ENCODE results near the gene ANKRD33.

Gene ANKRD33

DNA sequence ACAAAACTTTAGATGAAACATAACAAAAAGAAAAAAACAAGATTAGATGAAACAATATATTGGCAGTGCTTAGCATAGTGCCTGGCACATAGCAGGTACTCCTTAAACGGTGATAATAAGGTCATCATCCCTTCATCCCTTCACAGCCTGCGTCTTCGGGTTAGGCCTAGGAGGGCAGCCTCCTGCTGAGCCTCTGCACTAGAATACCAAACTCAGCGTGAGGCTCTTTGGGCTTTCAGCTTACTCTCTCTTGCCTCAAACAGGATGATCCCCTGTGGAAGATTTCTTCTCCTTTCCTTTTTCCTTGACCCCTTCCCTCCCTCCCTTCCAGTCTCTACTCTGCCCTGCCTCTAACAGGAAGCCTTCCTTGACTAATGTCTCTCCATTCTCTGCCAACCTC is 25.0 kb upstream of the ANKRD33 start:
- no peak for DNase-seq

DNA sequence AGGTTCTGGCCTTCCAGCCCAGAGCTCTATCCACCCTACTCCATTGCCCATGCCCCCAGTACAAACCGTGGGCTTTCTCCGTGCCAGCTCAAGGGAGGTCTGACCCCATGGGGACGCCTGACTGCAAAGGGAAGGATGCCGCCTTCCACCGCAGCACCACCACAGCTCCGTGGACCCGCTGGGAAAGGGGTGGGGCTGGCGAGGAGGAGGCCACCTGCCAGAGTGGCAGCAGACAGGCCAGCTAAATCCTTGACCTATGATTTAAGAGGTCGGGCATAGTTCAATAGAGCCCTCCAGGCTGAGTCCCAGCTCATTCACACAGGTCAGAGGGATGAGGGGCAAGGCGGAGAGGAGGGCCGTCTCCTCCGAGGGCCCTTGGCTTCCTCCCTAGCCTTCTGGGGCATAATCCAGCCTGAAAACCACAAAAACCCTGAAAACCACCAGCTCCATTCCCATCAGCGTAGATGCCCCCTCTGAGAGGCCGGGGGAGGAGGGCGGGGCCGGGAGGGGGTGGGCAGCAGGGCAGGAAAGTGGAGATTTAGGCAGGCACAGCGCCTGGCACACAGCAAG is 24.5 kb upstream of the ANKRD33 start:
- DNase-seq = peak; percentile 32

DNA sequence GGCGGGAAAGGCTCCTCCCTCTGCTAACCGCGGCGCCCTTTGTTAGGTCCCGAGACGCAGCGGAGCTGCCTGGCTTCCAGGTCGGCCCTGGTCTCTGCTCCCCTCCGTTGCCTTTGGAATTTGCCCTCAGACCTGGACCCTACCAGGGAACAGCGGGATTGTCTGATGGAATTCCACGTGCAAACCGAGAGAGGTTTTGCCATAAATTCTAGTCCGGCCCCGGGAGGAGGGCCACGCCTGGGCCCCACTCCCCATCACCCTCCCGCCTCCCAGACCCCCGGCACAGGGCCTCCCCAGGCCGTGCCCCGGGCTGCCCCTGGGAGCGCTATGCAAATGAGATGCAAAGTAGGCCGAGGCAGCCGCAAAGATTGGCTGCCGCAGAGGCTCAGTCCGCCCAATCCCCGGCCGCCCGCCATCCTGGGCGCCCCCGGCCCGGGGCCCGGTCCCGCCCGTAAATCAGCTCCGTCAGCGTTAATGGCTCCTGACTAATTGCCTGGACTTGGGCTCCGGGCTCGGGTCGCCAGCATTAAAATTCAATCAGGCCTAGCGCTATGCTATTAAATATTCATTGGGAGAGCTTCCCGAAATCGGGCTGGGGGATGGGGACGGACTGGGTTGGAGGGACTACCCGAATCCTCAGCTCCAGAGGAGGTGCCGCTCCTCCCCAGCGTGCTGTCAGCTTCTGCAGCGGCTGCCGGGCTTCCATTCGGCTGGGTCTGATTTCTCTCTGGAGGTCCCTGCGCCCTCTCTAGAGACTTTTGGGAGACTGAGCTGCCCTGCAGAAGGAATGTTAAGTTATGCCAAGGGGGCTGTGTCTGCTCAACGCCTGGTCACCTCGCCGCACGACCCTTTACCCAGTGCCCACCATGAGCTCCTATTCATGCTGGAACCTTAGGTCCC is 23.7 kb upstream of the ANKRD33 start:
- peak; percentile 22 for DNase-seq

DNA sequence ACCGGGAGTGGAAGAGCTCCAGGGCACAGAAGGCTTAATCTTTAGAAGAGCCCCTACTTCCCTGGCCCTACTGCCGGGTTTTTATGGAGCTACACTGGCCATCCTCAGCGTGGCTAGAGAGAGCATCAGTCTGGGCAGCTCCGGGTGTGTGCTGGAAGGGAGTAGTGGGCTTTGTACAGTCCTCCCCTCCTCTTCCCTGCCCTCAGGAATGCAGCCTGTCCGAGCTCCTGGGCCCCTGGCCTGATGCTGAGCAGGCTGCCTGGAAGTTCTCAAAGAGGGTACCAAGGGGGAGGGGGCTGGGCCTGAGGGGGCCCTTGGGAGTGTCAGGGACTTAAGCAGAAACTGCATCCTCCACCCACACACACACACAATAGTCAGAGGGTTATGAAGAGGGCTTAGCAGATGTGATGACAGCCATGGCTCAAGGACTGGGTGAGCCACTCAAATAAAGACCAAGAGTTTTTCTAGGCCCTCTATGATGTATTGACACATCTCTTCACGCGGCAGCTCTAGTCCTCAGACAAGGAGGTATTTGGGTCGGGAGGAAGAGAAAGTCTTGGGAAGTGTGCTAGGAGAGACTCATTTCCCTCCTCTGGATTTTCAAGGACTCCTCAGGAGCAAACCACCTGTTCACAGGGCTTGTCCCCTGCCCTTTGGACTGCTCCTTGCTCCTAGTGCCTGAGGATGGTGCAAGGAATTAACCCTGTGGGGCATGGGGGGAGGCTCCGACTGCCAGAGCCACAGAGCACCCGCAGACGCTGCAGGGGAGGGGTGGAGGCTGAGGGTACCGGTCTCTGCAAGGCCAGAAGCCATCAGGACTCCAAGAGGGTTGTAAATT is 22.9 kb upstream of the ANKRD33 start:
- DNase-seq = no peak

DNA sequence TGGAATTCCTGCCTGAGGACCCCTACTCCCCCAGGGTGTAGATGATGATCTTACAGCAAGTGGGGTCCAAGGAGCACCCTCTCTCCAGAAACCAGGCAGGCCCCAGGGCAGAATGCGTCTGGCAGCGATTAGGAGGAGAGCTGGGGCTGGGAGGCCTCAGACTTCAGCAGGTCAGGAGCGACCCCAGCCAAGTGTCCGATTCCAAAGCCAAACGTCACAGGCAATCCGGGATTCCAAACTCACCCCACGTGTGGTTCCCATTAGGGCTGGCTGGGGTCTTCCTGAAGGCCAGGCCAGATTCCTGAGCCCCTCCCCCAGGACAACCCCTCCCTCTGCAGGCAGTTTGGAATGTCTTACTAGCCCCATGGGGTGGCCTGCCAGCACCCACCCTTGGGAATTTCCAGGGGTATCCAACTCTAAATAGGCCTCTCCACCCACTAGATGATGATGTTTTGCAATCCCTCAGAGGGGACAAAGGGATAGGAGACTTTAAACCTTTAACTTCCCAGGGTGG is 22.1 kb upstream of the ANKRD33 start:
- DNase-seq = no peak

DNA sequence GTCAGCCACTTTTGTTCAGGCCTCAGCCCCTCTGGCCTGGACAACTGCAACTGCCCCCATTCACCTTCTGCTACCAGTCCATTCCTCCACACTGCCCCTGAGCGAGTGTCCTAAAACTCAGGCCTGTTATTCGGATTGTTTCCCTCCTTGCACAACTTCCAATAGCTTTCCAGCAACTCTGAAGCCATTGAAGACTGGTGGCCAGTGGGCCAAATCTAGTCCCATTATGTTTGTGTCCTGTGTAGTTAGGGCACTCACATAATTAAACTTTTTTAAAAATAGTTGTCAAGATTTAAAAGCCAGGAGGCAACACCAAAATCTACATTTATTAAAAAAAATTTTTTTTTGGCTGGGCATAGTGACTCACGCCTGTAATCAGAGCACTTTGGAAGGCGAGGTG is 21.6 kb upstream of the ANKRD33 start:
- no peak for DNase-seq

DNA sequence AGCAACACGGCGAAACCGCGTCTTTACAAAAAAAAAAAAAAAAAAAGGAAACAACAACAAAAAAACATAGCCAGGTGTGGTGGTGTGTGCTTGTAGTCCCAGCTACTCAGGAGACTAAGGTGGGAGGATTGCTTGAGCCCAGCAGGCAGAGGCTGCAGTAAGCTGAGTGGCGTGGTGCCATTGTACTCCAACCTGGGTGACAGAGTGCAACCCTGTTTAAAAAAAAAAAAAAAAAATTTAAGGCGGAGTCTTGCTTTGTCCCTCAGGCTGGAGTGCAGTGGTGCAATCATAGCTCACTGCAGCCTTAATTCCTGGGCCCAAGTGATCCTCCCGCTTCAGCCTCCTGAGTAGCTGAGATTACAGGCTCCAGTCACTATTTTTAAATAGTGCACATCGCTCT is 21.1 kb upstream of the ANKRD33 start:
- peak; percentile 14 for DNase-seq

DNA sequence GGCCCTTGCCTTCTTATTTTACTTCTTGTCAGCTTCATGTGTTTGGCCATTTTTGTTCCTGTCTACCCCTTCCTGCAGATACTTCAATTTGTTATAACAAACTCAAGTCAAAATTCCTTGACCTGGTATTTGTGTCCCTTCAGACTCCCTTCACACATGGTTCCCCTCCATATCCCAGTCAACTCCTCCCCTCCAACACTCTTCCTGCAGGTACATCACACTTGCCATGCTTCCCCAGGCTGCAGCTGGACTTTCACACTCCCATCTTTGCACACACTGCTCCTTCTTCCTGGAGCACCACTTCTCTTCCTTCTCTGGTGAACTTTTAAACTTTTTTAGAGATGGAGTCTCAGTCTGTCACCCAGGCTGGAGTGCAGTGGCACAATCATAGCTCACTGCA is 20.5 kb upstream of the ANKRD33 start:
- DNase-seq = no peak

DNA sequence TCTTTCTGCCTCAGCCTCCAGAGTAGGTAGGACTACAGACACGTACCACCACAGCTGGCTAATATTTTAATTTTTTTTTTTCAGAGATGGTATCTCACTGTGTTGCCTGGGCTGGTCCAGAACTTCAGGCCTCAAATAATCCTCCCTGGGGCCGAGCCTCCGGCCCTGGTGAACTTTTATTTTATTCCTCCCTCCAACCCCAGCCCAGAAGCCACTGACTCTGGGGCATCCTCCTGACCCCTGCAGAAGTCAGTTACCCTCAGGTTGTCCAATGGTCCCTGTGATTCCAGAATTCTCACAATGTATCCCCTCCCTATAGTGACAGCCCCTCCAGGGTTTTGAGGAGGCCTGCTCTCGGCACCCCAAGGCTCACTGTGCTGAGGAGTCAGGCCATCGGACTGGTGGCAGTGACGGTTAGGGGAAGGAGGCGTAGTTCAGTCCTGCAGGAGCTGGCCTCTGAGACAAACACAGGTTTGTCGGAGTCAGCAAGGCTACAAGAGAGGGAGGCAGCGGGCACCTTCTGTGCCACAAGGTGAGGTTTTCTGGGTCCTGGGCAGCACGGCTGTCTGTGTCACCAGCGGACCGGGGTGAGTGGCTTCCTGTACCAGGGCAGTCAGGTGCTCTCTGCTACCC is 20.0 kb upstream of the ANKRD33 start:
- DNase-seq = no peak

DNA sequence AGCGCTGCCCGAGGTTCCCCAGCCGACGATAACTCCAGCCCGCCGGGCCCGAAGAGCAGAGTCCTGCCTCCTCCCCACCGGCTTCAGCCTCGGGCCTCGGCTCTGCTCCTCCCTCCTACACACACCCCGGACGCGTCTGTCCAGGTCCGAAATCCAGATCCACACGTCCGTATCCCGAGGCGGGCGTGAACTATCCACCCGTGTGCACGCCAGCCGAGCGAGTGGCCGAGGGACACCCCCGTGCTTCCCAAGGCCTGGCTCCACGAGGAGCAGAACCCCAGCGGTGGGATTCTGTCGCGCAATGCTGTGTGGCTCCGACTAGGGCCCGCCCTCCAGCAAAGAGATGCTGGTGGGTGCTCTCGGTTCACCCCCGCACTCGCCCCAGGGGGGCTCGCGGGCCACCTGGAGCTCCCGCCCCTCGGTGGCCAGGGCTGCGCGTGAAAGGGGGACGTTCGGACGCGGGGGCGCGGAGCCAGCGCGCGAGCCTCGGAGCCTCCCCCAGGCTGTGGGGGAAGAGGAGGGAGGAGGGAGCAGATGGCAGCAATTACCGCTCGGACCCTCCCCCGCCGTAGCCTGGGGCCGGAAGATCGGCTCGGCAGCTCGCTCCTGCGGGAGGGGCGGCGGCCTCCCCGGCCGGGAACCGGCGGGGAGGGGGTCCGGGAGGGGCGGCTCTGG is 18.9 kb upstream of the ANKRD33 start:
- no peak for DNase-seq

DNA sequence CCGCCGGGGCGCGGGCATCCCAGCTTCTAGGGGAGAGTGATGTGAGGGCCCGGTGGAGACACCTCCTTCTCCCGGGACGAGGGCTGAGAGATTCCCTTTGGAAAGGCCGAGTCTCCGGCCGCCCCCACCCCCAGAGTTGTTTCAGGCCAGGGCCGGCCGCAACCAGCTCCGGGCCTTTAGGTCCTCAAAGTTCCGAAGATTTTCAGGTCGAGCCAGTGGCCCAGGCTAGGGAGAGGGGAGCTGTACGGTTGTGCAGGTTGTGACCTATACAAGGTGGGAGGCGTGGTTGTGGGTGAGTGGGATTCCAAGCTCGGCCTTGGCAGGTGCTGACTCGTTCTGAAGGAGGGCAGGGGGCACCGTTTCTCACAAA is 18.4 kb upstream of the ANKRD33 start:
- DNase-seq = no peak

DNA sequence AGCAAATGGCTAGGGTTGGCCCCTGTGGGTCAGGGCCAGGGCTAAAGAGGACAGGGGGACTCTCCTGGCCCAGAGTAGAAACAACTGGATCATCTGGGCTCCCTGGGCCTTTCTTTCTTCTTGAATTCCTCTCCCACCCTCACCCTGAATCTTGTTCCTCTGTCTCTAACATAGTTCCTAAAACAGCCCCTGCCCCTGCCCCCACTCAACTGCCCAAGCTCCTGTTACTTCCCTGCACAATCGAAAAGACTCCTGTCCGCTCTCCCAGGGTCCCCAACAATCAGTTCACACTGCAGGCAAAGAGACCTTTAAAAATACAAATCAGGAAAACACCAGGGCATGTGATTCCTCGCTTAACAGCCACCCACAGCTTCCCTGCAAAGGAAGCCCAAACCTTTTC is 18.0 kb upstream of the ANKRD33 start:
- no peak for DNase-seq

DNA sequence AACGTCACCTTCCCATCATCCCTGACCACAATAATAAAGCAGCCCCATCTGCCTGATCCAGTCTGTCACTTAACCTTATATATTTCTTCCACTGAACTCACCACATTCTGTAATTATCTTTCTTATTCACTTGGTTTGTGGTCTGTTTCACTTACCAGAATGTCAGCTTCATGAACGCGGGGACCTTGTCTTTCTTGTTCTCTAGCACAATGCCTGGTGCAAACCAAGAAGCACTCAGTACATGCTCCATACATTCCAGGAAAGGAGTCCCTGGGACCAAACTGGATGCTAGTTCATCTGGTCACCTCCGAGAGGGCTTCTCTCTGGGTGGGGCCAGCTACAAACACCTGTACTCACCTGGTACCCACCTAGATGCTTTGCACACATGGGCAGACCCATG is 17.4 kb upstream of the ANKRD33 start:
- DNase-seq = peak; percentile 73

DNA sequence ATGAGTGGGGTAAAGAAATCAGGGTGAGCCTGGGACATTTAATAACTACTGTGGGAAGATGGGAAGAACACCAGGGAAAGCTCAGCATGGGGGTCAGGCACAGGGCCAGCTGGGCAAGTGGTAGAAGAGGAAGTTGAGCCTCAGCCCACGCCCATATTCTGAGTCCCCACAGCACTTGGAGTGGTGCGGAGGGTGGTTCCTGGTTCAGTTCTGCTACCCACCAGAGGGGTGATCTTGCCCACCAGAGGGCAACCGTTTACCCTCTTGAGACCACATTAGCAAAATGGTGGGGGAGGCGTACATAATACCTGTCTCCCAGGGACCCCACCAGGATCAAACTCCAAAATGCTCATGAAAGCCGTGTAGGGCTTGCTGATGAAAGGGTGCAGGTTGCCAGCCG is 16.8 kb upstream of the ANKRD33 start:
- DNase-seq = peak; percentile 84

DNA sequence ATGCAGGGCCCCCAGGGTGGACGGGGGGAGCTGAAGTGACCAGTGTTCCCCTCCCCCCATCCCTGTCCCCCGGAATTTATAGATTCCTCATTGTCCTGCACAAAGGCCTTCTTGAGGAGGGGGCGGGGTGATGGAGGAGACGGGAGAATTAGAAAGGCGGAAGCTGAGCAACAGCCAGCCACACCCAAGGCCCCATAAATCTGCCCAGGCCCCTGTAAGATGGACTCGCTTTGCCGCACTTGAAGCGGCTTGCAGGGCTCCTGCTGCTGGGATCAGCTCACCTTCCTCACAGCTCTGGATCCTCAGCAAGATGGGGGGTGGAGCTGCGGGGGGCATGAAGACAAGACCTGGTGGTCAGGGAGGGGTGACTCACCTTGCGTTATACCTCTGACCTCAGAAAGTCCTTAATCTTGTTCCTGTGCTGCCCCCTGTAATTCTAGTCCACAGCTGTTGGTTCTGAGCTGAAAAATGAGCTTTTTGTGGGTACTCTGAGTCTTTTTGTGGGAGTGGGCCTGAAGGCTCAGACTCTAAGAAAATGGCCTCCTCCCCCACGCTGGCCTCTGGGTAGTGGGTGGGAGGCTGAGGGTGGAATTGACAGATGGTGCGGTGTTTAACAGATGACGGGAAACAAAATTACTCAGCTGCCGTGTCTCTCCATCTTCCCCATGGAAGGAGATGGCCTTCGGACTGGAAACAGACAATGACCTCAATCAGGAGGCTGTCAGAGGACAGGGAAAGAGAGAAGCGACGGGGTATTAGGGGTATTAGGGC is 15.8 kb upstream of the ANKRD33 start:
- no peak for DNase-seq

DNA sequence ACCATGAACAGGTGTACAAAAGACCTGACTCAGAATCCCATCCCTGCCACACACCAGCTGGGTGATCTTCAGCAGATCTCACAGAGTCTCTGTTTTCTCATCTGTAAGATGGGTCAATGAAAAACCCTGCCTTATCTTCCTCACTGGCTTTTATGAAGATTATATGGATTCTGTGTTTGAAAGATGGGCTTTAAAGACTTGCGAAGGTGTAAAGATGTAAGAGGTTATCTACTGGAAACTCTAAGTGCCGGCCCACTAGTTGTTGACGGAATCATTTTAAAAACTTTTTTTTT is 15.3 kb upstream of the ANKRD33 start:
- DNase-seq = no peak

DNA sequence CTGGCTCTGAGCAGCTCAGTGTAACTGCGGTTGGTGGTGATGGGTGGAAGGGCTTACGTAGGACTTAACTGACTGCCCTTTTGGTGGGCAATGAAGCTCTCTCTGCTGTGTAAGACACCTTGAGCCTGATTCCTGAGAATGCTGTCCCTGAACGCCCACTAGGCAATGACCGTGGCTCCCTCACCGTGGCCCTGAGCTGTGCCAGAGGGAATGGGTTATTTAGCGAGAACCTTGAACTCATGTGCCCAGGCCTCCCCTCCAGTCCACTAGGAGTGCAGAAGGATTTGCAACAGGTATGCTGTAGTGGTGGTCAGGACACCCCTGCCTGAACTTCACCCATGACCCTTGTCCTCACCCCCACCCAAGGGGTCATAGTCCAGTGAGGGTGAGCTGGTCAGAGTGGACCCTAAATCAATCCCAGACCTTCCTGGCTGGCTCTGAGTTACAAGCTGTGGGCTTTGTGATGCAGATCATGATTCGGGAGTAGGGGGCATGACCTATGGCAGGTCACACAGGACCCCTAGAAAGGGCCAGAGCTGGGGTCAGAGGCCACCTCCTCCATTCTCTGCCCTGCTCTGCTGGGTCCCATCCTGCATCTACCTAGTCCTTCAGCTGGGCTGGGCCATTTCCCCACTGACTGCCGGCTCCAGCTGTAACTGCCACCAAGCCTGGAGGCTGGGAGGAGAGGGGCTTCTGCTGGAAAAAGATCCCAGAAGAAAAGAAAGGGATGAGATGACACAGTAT is 14.5 kb upstream of the ANKRD33 start:
- no peak for DNase-seq

DNA sequence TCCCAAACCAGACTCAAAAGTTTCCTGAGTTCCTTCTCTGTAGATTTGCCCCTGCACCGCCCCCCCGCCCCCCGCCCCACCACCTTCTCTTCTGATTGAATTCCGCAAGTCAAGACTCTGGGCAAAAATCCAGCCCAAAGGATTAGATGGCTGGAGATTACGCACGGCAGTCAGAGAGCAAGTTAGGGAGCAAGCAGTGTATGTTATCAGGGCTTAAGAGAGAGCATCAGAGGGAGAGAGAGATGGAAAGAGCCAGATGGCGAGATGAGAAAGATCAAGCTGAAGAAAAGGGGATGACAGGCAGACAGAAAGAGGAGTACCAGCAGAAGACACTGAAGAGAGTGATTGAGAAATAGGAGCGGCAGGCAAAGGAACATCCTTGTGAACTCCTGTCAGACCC is 13.9 kb upstream of the ANKRD33 start:
- peak; percentile 34 for DNase-seq

DNA sequence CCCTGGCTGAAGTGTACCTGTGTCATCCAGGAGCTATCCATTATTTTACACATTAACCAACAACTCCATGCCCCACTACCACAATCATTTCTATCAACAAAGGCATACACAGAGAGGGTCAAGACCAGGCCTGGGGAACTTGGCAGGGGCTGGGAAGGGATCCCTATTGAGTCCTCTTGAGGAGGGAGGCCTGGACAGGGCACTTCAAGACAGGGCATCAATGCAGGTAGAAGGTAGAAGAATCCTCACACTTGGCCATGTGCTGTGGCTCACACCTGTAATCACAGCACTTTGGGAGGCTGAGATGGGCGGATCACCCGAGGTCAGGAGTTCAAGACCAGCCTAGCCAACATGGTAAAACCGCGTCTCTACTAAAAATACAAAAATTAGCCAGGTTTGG is 13.4 kb upstream of the ANKRD33 start:
- no peak for DNase-seq

DNA sequence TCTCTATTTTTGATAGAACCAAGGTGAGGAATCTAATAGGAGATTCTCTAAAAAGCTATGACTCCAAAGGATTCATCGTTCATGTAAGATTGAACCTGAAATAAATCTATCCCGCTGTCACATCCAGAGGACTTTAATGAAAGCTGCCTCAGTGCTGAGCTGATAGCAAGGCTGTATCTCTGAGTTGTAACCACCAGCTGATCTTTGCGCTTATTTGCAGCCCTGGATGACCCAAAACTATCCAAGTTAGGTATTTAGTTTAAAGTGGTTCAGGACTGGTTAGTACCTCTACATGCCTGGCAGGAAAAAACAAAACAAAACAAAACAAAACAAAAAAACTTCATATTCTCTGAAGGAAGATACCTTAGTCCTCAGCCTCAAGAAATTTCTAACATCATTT is 8.8 kb upstream of the ANKRD33 start:
- no peak for DNase-seq

DNA sequence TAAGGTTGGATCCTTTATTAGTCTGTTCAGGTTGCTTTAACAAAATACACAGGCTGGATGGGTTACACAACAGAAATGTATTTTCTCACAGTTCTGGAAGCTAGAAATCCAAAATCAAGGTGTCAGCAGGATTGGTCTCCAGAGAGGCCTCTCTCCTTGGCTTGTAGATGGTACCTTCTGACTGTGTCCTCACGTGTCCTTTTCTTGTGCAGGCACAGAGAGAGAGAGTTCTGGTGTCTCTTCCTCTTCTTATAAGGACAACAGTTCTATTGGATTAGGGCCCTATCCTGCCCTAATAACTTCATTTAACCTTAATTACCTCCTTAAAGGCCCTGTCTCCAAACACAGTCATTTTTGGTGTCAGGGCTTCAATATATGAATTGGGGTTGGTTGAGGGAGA is 4.6 kb upstream of the ANKRD33 start:
- no peak for DNase-seq

Measured in hematopoietic multipotent progenitor cell treated with erythropoietin and hydrocortisone succinate and interleukin-3 and kit ligand, for 4 days (in vitro differentiated cells).